Calu3 (cell line): Measurements from ENCODE around the gene PDILT. TPM values are rescaled to one million over a fixed set of nuclear protein-coding genes. Genes with fewer than 3 reads are reported as not detected.

Experiments used
- BruUV-seq: library from RNA; stranded (reverse); fragments of 400-500 nt; replicated peaks from 2 replicates; lab custom pipeline; 2021; lab: Mats Ljungman, UMichigan
- CTCF ChIA-PET: fragments of 300-600 bp; sonication (Branson Sonifier 250); formaldehyde crosslinking; loops from one replicate; lab custom pipeline; 2022; ENCODE audit warnings: antibody characterized with exemption; lab: Charles Lee
- DNase-seq: peaks from one replicate; pipeline ENCODE4 v3.0.0; 2022
- H3K27ac Mint-ChIP-seq: one replicate; pipeline ENCODE4 v1.8.0; 2022; ENCODE audit warnings: mixed read lengths; ENCODE audit not compliant: unreplicated experiment
- H3K27me3 Mint-ChIP-seq: one replicate; pipeline ENCODE4 v1.8.0; 2022; ENCODE audit warnings: mixed read lengths; ENCODE audit not compliant: unreplicated experiment
- H3K36me3 Mint-ChIP-seq: one replicate; pipeline ENCODE4 v1.8.0; 2022; ENCODE audit warnings: mild to moderate bottlenecking, moderate library complexity, mixed read lengths; ENCODE audit not compliant: insufficient read depth, unreplicated experiment
- H3K4me1 Mint-ChIP-seq: one replicate; pipeline ENCODE4 v1.8.0; 2022; ENCODE audit warnings: mild to moderate bottlenecking, low read depth, mixed read lengths; ENCODE audit not compliant: unreplicated experiment
- H3K4me3 Mint-ChIP-seq: one replicate; pipeline ENCODE4 v1.8.0; 2022; ENCODE audit warnings: mild to moderate bottlenecking, low read depth, moderate library complexity, mixed read lengths; ENCODE audit not compliant: unreplicated experiment
- H3K9me3 Mint-ChIP-seq: one replicate; pipeline ENCODE4 v1.8.0; 2022; ENCODE audit warnings: low read depth, mixed read lengths; ENCODE audit not compliant: unreplicated experiment
- CTCF ChIP-seq: fragments of 200-600 bp; IDR thresholded peaks from one replicate; pipeline ENCODE4 v1.8.0; 2022; ENCODE audit warnings: antibody characterized with exemption; ENCODE audit not compliant: unreplicated experiment
- intact Hi-C: fragments of 100-400 bp; cut with micrococcal nuclease; formaldehyde crosslinking; loops from one replicate; pipeline ENCODE4 v1.10.0; 2022; ENCODE audit not compliant: unreplicated experiment
- total RNA-seq: library from RNA; stranded (reverse); gene quantifications from 2 replicates; pipeline ENCODE4 v1.2.3, GENCODE V29; 2022

The PDILT gene
- total RNA-seq, 1 experiment from 2014 or later, result not detected

GRCh38 chr16:20383106-20384029 lies 21.2 kb downstream of the PDILT start:
- peak; percentile 81 for DNase-seq
- CTCF ChIA-PET, result interaction anchor here (0.6 to 5.8 kb wide), 6 partner anchors 11 to 484 kb away, joined by 3 to 99 read pairs (median 4); no protein-coding TSS in a partner anchor
- Mint-ChIP-seq H3K27me3 (peaks cover 50% of the 10 kb centered on the region), H3K4me3 (no peak overlapping the region), H3K27ac (no peak overlapping the region), H3K4me1 (no peaks in the 10 kb centered on the region), H3K36me3 (no peaks in the 10 kb centered on the region), H3K9me3 (no peaks in the 10 kb centered on the region)
- intact Hi-C loops, result loop anchor here (1.0 to 10.0 kb wide), 5 partner anchors 399 to 825 kb away; no protein-coding TSS in a partner anchor
- TF ChIP-seq CTCF, result peak; percentile 89
- BruUV-seq, result no TSS peak

DNA sequence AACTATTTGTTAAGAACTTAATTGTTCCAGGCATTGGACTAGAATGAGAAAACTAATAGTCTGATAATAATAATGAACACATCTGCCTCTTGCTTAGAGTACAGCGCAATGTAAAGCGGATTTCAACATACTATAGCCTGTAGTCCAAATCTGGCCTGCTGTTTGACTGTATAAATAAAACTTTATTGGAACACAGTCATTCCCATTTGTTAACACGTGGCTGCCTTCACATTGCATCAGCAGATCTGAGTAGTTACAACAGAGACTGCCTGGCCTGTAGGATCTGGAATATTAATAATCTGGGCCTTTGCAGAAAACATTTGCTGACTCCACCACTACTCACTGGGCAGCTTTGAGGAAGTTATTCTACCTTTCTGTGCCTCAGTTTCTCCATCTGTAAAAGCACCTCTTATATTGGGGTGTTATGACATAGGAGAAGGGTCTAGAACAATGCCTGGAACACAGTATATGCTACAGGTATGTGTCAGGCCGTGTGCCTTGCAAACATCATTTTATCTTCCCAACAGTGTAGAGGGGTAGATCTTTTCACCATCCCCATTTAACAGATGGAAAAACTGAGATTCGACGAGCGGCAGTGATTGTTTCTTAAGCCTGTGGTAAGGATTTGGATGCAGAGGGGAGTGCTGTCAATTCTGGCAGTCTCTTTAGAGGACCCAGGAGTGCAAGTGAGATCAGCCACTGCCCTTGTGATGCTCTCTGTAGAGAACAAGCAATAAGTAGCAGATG lies 22.2 kb downstream of the PDILT start:
- CTCF ChIA-PET, result interaction anchor here (1.3 to 5.8 kb wide), 4 partner anchors 10 to 483 kb away, joined by 3 to 99 read pairs (median 17); no protein-coding TSS in a partner anchor

DNA sequence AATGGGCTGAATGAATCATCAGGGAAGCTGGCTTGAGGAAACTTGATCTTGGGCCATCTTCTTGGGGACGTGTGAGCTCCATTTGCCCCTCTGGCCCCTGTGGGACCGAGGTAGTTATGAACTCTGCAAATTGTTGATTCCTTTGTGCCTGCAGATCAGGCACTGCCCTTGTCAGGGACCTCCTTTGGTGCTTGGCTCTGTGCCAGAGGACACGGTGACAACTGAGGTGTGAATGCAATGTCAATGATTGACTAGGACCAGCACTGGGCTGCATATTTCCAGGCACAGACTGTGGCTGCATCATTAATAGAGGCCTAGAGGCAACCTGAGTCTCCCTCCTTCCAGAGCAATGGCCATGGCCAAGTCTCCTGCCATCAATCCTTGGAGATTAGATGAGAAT lies 23.8 kb downstream of the PDILT start:
- Mint-ChIP-seq H3K27me3 (peaks cover 53% of the 10 kb centered on the region), H3K27ac (no peak overlapping the region), H3K36me3 (no peaks in the 10 kb centered on the region), H3K4me1 (no peaks in the 10 kb centered on the region), H3K4me3 (no peak overlapping the region), H3K9me3 (no peaks in the 10 kb centered on the region)
- TF ChIP-seq CTCF, result no peak
- DNase-seq, result no peak
- no TSS peak for BruUV-seq
- intact Hi-C loops, result loop anchor here (10.0 kb wide), 2 partner anchors 396 to 776 kb away; no protein-coding TSS in a partner anchor
- CTCF ChIA-PET, result interaction anchor here (0.8 to 1.0 kb wide), 2 partner anchors 43 to 474 kb away, joined by 3 read pairs; no protein-coding TSS in a partner anchor

More for the DNA sequence above, 22.2 kb downstream of the PDILT start:
- Mint-ChIP-seq H3K4me1 (no peaks in the 10 kb centered on the region), H3K9me3 (no peaks in the 10 kb centered on the region), H3K27ac (no peak overlapping the region), H3K4me3 (no peak overlapping the region), H3K27me3 (peaks cover 50% of the 10 kb centered on the region), H3K36me3 (no peaks in the 10 kb centered on the region)
- TF ChIP-seq CTCF, result no peak
- no peak for DNase-seq
- BruUV-seq, result no TSS peak
- intact Hi-C loops, result loop anchor here (2.0 to 10.0 kb wide), 3 partner anchors 398 to 824 kb away; no protein-coding TSS in a partner anchor

DNA sequence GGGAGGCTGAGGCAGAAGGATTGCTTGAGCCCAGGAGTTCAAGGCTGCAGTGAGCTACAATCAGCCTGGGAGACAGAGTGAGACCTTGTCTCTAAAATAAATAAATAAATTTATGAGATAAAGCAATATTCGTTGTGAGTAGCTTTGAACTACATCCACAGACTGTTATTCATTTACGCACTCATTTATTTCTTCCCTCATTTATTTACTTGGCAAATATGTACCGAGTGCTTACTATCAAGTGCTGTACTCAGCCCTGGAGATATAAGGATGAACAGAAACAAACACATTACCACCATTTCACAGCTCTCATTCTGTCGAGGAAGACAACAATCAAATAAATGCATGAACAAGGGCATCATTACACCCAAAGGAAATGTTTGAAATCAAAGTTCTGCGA lies 27.4 kb downstream of the PDILT start:
- no peak overlapping the region for H3K4me3 Mint-ChIP-seq
- peaks cover 66% of the 10 kb centered on the region for H3K27me3 Mint-ChIP-seq
- H3K36me3 Mint-ChIP-seq, result no peaks in the 10 kb centered on the region
- H3K4me1 Mint-ChIP-seq, result no peaks in the 10 kb centered on the region
- BruUV-seq, result no TSS peak
- TF ChIP-seq CTCF, result no peak
- intact Hi-C loops, result no loop called here
- H3K27ac Mint-ChIP-seq, result no peak overlapping the region
- no peak for DNase-seq
- no peaks in the 10 kb centered on the region for H3K9me3 Mint-ChIP-seq
- CTCF ChIA-PET, result interaction anchor here (1.2 to 1.3 kb wide), 2 partner anchors 9 to 38 kb away, joined by 3 to 6 read pairs; no protein-coding TSS in a partner anchor
